GM12878 (cell line): ENCODE results near the gene KIRREL3.
"Not testable (repeated sequence)": the region's sequence is repeated elsewhere in the genome, so short reads cannot be mapped to it uniquely, and the experiment has no call there.

Experiments used
- BCL11A ChIP-seq: IDR thresholded peaks from 2 replicates; pipeline ENCODE4 v1.6.1; 2011; ENCODE audit warnings: low read depth, low read length
- CBX5 ChIP-seq: sonication (generic); IDR thresholded peaks from 2 replicates; pipeline ENCODE4 v1.6.1; 2016; ENCODE audit warnings: low read depth, moderate library complexity, mild to moderate bottlenecking, inconsistent platforms
- CEBPB ChIP-seq, 2 experiments: fragments of 150-350 bp in 1 of 2; IDR thresholded peaks; 2 replicates each; pipeline ENCODE4 v1.6.1; 2012 to 2014; ENCODE audit warnings: low read depth in 2 of 2, low read length in 2 of 2, borderline replicate concordance in 1 of 2, inconsistent platforms in 1 of 2
- NFXL1 ChIP-seq: fragments of 450-650 bp; IDR thresholded peaks from 2 replicates; pipeline ENCODE4 v1.6.1; 2017; ENCODE audit warnings: antibody characterized with exemption, mild to moderate bottlenecking, borderline replicate concordance
- NFYA ChIP-seq: IDR thresholded peaks from 2 replicates; pipeline ENCODE4 v1.6.1; 2011; ENCODE audit warnings: low read depth, mild to moderate bottlenecking, low read length, improper control_type of control experiment, borderline replicate concordance
- POLR2A ChIP-seq: IDR thresholded peaks from 2 replicates; pipeline ENCODE4 v1.6.1; 2011; ENCODE audit warnings: low read depth, mild to moderate bottlenecking, low read length
- SMARCA5 ChIP-seq: fragments of 450-650 bp; IDR thresholded peaks from 2 replicates; pipeline ENCODE4 v1.6.1; 2017; ENCODE audit warnings: mild to moderate bottlenecking

DNA sequence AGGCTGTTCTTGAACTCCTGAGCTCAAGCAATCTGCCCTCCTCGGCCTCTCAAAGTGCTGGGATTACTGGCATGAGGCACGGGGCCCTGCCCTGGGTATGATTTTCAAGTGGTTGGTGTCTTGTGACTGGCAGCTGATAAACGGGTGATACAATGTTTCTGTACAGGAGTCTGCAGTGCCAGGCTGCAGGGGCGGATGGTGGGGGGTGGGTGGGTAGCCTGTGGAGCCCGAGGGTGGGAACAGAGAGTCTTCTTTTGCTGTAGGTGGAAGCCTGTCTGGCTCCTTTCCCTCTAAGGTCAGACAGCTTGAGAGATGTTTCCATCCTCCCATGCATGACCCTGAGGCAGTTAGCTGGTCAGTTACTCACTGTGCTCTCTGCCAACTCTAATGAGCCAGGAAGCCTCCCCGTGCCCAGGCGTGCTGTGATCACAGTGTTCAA lies 605.9 kb downstream of the KIRREL3 start:
- not testable (repeated sequence) for TF ChIP-seq CBX5; NFYA; NFXL1; POLR2A; CEBPB (IDR thresholded peaks at IDR 0.05; ENCODE audit: borderline replicate concordance in 1 of 2, low read depth in 2 of 2, low read length in 2 of 2); BCL11A; SMARCA5
